Panc1 (cell line): Measurements from ENCODE around the gene SLCO4A1. TPM values are rescaled to one million over a fixed set of nuclear protein-coding genes. Genes with fewer than 3 reads are reported as not detected.
"Not testable (repeated sequence)": the region's sequence is repeated elsewhere in the genome, so short reads cannot be mapped to it uniquely, and the experiment has no call there.

ENCODE experiments used
- ATAC-seq: fragments of 200-7000 bp; cut with Tn5 transposase; 2 replicates; pipeline ENCODE4 v1.9.1; 2020; ENCODE audit warnings: mild to moderate bottlenecking, moderate library complexity
- BruUV-seq: library from RNA; stranded (reverse); fragments of 400-500 nt; replicated peaks from 2 replicates; lab custom pipeline; 2021; lab: Mats Ljungman, UMichigan
- CTCF ChIA-PET: fragments of 300-600 bp; sonication (Branson Sonifier 250); formaldehyde crosslinking; loops from one replicate; lab custom pipeline; 2022; ENCODE audit warnings: antibody characterized with exemption; lab: Charles Lee
- POLR2A ChIA-PET: fragments of 300-600 bp; sonication (Branson Sonifier 250); formaldehyde crosslinking; loops from one replicate; lab custom pipeline; 2022; ENCODE audit warnings: antibody characterized with exemption; lab: Charles Lee
- DNase-seq: peaks from one replicate; pipeline ENCODE4 v3.0.0-alpha.2; 2010; ENCODE audit warnings: low read depth, low spot score
- H3K27ac ChIP-seq: 2 replicates; pipeline ENCODE4 v1.5.1; 2011; ENCODE audit warnings: mild to moderate bottlenecking, low read length, inconsistent platforms
- H3K27me3 ChIP-seq: fragments of 200-500 bp; sonication (Bioruptor generic); 2 replicates; pipeline ENCODE4 v1.6.0; 2014; ENCODE audit warnings: low read length, inconsistent platforms; ENCODE audit not compliant: control insufficient read depth, insufficient read depth
- H3K36me3 ChIP-seq: fragments of 200-500 bp; sonication (Bioruptor generic); 2 replicates; pipeline ENCODE4 v1.5.1; 2014; ENCODE audit warnings: inconsistent platforms, mild to moderate bottlenecking, low read length, moderate library complexity; ENCODE audit not compliant: control insufficient read depth, insufficient read depth
- H3K4me1 ChIP-seq: 2 replicates; pipeline ENCODE4 v1.5.1; 2011; ENCODE audit warnings: inconsistent platforms, mild to moderate bottlenecking, low read length, moderate library complexity; ENCODE audit not compliant: control insufficient read depth, insufficient read depth
- H3K4me3 ChIP-seq, 2 experiments: 2 replicates each; pipeline ENCODE4 v1.5.1; 2011 to 2012; ENCODE audit warnings: low read depth in 2 of 2, low read length in 2 of 2, mild to moderate bottlenecking in 2 of 2, inconsistent platforms in 1 of 2, moderate library complexity in 1 of 2
- H3K9me3 ChIP-seq: fragments of 200-500 bp; sonication (Bioruptor generic); 2 replicates; pipeline ENCODE4 v1.5.1; 2014; ENCODE audit warnings: low read depth, mild to moderate bottlenecking, inconsistent platforms, low read length, moderate library complexity; ENCODE audit not compliant: control insufficient read depth, insufficient read depth
- POLR2AphosphoS5 ChIP-seq: IDR thresholded peaks from 2 replicates; pipeline ENCODE4 v1.6.1; 2012; ENCODE audit warnings: mild to moderate bottlenecking, low read depth, low read length, moderate library complexity
- SIN3A ChIP-seq: IDR thresholded peaks from 2 replicates; pipeline ENCODE4 v1.6.1; 2012; ENCODE audit warnings: low read depth, mild to moderate bottlenecking, low read length, moderate library complexity, borderline replicate concordance; ENCODE audit not compliant: insufficient read depth
- TCF7L2 ChIP-seq: IDR thresholded peaks from 2 replicates; pipeline ENCODE4 v1.6.1; 2011; ENCODE audit warnings: mild to moderate bottlenecking, low read depth, low read length, inconsistent platforms
- in situ Hi-C: cut with HindIII; loops from 2 replicates; pipeline ENCODE4 v1.10.0; 2016; ENCODE audit warnings: low sequenced_read_pairs, low pct_unique_long_range_greater_than_20kb
- intact Hi-C: fragments of 100-400 bp; cut with micrococcal nuclease; formaldehyde crosslinking; loops from one replicate; pipeline ENCODE4 v1.10.0; 2022; ENCODE audit not compliant: unreplicated experiment
- total RNA-seq: library from RNA; stranded (reverse); gene quantifications from one replicate; pipeline ENCODE4 v1.2.1, GENCODE V29; 2021; ENCODE audit not compliant: unreplicated experiment
- TF ChIP-seq, protein P1 (sequence below): fragments of 450-650 bp; IDR thresholded peaks from 2 replicates; pipeline ENCODE4 v1.5.1; 2017; ENCODE audit warnings: mild to moderate bottlenecking
- TF ChIP-seq, protein P2 (sequence below), 2 experiments: IDR thresholded peaks; 2 replicates each; pipeline ENCODE4 v1.6.1; 2011 to 2012; ENCODE audit warnings: low read depth in 2 of 2, control low read depth in 1 of 2, low read length in 1 of 2, mild to moderate bottlenecking in 1 of 2, moderate library complexity in 1 of 2; ENCODE audit not compliant: insufficient read depth in 1 of 2

SLCO4A1 gene
- total RNA-seq, 1 experiment from 2014 or later: 167 TPM

DNA sequence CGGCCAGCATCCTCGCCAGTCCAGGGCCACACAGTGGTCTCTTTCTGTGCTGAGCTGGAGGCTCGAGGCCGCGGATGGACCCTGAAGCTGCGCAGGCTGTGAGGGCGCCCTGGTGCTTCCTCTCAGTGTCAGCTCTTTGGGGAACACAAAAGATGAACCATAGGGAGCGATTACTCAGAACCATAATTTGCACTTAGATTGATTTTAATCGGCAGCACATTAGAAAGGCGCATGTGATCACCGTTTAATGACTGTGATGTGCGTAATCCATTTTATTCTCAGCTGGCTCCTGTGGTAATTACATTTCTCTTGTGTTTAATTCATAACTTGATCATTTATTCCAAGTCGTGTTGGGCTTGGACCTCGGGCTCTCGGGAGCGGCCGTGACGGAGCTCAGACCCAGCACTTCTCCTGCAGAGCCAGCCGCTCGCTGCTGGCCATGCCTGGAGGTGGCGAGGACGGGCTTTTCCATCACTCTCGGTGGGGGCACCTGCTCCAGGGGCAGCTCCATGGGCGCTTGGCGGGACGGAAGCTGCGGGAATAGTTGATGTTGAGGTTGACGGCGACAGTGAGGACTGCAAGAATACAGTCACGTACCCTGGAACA is 40.7 kb downstream of the SLCO4A1 start:
- POLR2A ChIA-PET: no interaction called here
- BruUV-seq: no TSS peak
- ATAC-seq (no peak), DNase-seq (no peak)
- Histone ChIP-seq H3K27ac (no peak overlapping the region), H3K4me1 (peaks cover 6% of the 10 kb centered on the region), H3K27me3 (no peaks in the 10 kb centered on the region), H3K4me3 (no peak overlapping the region), H3K9me3 (peaks cover 9% of the 10 kb centered on the region; the same call in 1 of the 2 replicates), H3K36me3 (no peaks in the 10 kb centered on the region)
- TF ChIP-seq, protein P1, sequence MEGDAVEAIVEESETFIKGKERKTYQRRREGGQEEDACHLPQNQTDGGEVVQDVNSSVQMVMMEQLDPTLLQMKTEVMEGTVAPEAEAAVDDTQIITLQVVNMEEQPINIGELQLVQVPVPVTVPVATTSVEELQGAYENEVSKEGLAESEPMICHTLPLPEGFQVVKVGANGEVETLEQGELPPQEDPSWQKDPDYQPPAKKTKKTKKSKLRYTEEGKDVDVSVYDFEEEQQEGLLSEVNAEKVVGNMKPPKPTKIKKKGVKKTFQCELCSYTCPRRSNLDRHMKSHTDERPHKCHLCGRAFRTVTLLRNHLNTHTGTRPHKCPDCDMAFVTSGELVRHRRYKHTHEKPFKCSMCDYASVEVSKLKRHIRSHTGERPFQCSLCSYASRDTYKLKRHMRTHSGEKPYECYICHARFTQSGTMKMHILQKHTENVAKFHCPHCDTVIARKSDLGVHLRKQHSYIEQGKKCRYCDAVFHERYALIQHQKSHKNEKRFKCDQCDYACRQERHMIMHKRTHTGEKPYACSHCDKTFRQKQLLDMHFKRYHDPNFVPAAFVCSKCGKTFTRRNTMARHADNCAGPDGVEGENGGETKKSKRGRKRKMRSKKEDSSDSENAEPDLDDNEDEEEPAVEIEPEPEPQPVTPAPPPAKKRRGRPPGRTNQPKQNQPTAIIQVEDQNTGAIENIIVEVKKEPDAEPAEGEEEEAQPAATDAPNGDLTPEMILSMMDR: no peak
- TF ChIP-seq, protein P2, sequence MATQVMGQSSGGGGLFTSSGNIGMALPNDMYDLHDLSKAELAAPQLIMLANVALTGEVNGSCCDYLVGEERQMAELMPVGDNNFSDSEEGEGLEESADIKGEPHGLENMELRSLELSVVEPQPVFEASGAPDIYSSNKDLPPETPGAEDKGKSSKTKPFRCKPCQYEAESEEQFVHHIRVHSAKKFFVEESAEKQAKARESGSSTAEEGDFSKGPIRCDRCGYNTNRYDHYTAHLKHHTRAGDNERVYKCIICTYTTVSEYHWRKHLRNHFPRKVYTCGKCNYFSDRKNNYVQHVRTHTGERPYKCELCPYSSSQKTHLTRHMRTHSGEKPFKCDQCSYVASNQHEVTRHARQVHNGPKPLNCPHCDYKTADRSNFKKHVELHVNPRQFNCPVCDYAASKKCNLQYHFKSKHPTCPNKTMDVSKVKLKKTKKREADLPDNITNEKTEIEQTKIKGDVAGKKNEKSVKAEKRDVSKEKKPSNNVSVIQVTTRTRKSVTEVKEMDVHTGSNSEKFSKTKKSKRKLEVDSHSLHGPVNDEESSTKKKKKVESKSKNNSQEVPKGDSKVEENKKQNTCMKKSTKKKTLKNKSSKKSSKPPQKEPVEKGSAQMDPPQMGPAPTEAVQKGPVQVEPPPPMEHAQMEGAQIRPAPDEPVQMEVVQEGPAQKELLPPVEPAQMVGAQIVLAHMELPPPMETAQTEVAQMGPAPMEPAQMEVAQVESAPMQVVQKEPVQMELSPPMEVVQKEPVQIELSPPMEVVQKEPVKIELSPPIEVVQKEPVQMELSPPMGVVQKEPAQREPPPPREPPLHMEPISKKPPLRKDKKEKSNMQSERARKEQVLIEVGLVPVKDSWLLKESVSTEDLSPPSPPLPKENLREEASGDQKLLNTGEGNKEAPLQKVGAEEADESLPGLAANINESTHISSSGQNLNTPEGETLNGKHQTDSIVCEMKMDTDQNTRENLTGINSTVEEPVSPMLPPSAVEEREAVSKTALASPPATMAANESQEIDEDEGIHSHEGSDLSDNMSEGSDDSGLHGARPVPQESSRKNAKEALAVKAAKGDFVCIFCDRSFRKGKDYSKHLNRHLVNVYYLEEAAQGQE (IDR thresholded peaks at IDR 0.05; ENCODE audit: insufficient read depth in 1 of 2, low read depth in 2 of 2, low read length in 1 of 2): no peak
- no peak for TF ChIP-seq TCF7L2
- TF ChIP-seq POLR2AphosphoS5: no peak
- no peak for TF ChIP-seq SIN3A
- intact Hi-C loops (no loop called here), in situ Hi-C loops (no loop called here)
- CTCF ChIA-PET: no interaction called here

- ATAC-seq, intact Hi-C loops, DNase-seq, H3K27ac ChIP-seq, H3K4me3 ChIP-seq, H3K27me3 ChIP-seq, in situ Hi-C loops, H3K9me3 ChIP-seq, H3K36me3 ChIP-seq, BruUV-seq: not testable (repeated sequence)
- POLR2A ChIA-PET: interaction anchor here (0.6 kb wide), 1 partner anchor 111 kb away, joined by 3 read pairs; no protein-coding TSS in a partner anchor
- peaks cover 12% of the 10 kb centered on the region for H3K4me1 ChIP-seq
- CTCF ChIA-PET: interaction anchor here (0.6 kb wide), 1 partner anchor 141 kb away, joined by 6 read pairs; no protein-coding TSS in a partner anchor
Observed at GRCh38 chr20:62683660-62684322, 41.5 kb downstream of the SLCO4A1 start.

DNA sequence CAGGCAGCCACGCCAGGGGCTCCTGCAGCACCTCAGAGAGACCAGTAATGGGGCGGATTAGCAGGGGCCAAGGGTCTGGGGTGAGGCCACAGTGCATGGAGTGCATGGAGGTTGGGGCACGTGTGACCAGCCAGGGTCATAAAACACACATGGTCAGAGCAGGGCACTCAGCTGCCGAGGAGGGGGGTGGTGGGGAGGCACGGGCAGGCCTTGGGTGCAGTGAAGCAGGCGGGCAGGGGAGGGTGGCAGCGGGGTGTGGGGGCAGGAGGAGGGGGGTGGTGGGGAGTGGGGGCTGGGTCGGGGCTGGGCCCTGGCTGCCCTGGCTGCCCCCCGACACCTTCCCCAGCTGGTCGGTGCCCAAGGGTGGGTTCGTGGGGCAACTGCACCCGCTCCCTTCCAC is 42.7 kb downstream of the SLCO4A1 start:
- TF ChIP-seq, protein P2 (IDR thresholded peaks at IDR 0.05; ENCODE audit: insufficient read depth in 1 of 2, low read depth in 2 of 2, low read length in 1 of 2): no peak
- TF ChIP-seq SIN3A (no peak), POLR2AphosphoS5 (no peak), TCF7L2 (no peak)
- TF ChIP-seq, protein P1: no peak
- no peak overlapping the region for H3K4me3 ChIP-seq
- DNase-seq: no peak
- in situ Hi-C loops: no loop called here
- CTCF ChIA-PET: no interaction called here
- H3K36me3 ChIP-seq: no peaks in the 10 kb centered on the region
- BruUV-seq: no TSS peak
- no peak for ATAC-seq
- intact Hi-C loops: no loop called here
- peaks cover 5% of the 10 kb centered on the region; the same call in 1 of the 2 replicates for H3K9me3 ChIP-seq
- POLR2A ChIA-PET: interaction anchor here (0.6 kb wide), 1 partner anchor 166 kb away, joined by 6 read pairs; no protein-coding TSS in a partner anchor
- no peak overlapping the region for H3K27ac ChIP-seq
- H3K4me1 ChIP-seq: peaks cover 13% of the 10 kb centered on the region
- H3K27me3 ChIP-seq: no peaks in the 10 kb centered on the region
